ENCODE measurements around the gene NXPH3.
A peak's percentile ranks its signal among the peaks of the same experiment; 100 is the strongest.
"Not testable (repeated sequence)": the region's sequence is repeated elsewhere in the genome, so short reads cannot be mapped to it uniquely, and the experiment has no call there.

Gene NXPH3

DNA sequence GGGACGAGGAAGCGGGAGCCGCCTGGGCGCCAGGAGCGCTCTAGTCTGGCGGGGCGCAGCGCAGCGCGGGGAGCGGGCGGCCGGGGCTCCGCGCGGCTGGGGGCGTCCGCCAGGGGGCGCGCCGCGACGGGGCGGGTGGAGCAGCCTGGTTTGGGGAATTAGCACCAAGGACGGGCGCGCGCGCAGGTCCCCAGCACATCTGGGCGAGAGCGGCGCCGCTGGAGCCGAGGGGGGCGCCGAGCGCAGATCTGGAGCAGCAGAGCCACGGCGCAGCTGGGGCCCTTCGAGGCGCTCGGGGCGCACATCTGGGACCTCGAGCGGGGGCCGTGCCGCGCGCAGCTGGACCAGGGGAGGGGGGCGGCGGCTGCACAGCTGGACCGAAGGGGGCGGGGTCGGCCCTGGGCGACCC, at the start of gene NXPH3:
Gene NXPH3 (plus strand): TSS at position 193 of the 409 bp plus-strand sequence. CDS start 349 bp downstream, outside the sequence.
- DNase-seq (ENCODE audit: low read depth in 2 of 2), result peak; percentile 51 to 65

DNA sequence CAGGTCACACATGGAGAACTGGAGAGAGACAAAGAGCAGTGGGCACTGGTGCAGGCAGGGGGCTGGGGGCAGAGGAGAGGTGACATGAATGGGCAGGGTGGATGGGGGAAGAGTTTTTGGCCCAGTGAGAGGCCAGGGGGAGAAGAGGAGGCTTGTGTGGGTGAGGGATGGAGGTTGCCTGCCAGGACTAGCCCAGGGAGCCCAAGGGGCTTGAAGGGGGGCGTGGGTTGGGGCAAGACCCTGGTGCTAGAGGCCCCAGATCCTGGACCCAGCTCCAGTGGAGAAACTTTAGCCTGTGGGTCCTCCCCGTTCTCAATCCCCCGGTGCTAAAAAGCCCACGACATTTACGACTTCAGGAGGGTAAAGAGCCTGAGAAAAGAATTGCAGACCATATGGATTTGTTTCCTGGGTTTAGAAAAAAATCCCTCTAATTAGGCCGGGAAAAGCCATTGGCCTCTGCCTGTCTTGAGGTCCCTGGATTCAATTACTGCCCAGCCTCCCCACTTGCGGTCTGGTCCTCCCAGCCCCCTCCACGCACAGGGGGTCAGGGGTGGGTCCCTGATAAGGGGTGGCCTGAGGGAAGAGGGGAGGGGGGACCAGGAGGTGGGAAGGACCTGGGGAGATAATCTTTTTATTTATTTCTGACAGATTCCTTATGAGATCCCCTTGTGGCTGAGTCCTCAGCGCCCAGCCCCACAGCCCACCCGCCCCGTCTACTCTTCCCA, 47.6 kb upstream of the NXPH3 start:
- DNase-seq (ENCODE audit: low read depth in 2 of 2), result no peak

DNA sequence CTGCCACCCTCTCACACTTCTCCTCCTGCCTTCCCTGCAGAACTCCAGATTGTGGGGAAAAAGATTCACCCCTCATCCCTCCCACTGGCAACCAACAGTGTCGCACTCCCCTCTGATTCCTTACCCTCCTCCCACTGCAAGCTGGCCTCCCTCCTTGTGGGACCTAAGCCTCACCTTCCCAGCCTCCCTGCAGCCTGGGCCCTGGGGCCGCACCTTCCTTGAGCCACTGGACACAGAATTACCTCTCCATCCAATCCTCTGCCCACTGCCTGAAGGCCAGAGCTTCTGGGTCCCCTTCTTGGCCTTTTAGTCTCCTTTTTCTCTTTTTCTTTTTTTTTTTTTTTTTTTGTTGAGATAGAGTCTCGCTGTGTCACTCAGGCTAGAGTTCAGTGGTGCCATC, 46.7 kb upstream of the NXPH3 start:
- no peak for DNase-seq (ENCODE audit: low read depth in 2 of 2)

- DNase-seq (ENCODE audit: low read depth in 2 of 2), result no peak
Measured at GRCh38 chr17:49530118-49530517, 45.6 kb upstream of the NXPH3 start.

GRCh38 chr17:49543860-49544259, 31.8 kb upstream of the NXPH3 start:
- no peak for DNase-seq (ENCODE audit: low read depth in 2 of 2)

DNA sequence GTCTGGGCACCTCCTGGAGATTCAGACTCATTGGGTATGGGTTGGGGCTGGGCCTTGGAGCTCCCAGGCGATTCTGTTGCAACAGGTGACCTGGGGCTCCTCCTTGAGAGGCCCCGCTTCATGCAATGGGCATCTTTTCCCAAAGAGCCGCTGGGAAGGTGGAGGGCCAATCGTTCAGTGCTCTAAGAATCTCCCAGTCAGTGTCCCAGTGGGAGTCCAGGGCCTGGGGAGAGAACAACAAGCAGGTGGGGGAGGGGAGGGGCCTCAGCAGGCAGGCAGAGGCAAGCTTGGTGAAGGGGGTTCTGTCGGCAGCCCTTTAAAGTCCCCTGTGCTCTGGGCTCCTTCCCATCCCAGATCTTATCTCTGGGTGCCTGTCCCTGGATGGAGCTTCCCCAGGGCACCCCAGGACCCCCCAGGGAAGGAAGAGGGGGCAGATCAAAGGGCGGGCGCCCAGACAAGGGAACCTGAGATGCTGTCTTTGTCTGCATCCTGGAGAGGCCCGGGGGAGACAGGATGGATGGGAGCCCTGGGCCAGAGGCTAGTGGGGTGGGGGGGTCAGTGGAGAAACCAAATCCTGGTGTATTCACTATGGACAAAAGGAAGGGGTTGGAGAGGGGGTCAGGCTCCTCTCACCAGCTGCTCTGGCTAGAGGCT, 30.5 kb upstream of the NXPH3 start:
- no peak for DNase-seq (ENCODE audit: low read depth in 2 of 2)

DNA sequence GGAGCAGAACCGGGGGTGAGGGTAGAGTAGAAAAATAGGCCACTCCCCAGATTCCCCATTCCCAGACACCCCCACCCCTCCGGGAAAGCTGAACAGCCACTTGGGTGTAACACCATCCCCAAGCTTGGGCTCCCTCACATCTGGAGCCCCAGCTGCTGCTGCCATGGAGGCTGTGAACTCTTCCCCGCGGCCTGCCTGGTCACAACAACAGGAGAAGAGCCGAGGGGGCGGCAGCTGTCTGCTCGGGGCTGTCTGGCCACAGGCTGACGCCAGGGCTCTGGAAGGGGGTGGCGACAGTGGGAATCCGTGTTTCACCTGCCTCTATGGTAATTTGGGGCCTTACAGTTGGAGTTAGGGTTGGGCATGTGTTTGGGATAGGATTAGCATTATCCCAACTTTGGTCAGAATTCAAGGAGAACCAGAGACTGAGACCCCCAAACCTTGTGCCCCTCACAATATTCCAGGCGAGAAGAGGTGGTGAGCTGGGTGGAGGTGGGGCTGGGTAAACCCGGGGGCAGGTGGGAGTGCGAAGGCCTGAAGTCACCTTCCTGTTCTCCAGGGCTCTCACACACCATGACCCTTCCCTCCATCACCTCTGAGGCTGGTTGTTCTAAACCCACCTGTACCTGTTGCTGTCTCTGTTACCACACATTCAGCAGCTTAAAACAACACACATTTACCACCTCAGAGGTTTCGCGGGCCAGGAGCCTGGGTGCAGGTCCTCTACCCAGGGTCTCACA, 29.7 kb upstream of the NXPH3 start:
- no peak for DNase-seq (ENCODE audit: low read depth in 2 of 2)

GRCh38 chr17:49546546-49547535, 28.8 kb upstream of the NXPH3 start:
- DNase-seq (ENCODE audit: low read depth in 2 of 2), result no peak

DNA sequence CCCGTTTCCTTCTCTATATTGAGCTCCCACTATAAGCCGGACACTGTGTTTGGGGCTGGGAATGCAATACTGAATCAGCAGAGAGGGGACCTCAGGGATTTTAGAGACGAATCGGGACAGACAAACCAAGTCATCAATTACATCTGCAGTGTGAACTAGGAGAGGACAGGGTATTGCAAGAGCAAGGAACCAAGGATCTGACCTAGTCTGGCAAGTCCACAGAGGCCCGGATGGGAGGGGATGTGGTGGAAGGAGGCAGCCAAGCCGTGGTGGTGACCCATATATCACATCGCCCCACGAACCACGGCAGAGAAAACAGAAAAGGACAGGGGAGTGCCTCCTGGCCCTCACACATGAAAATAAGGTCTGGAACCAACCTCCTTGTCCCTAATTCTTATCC, 28.1 kb upstream of the NXPH3 start:
- no peak for DNase-seq (ENCODE audit: low read depth in 2 of 2)

- no peak for DNase-seq (ENCODE audit: low read depth in 2 of 2)
Measured at GRCh38 chr17:49548051-49548505, 27.6 kb upstream of the NXPH3 start.

- DNase-seq (ENCODE audit: low read depth in 2 of 2), result no peak
Measured at GRCh38 chr17:49548506-49549310, 27.0 kb upstream of the NXPH3 start.

GRCh38 chr17:49549311-49549605, 26.4 kb upstream of the NXPH3 start:
- no peak for DNase-seq (ENCODE audit: low read depth in 2 of 2)

- no peak for DNase-seq (ENCODE audit: low read depth in 2 of 2)
Measured at GRCh38 chr17:49549691-49550678, 25.7 kb upstream of the NXPH3 start.

- not testable (repeated sequence) for DNase-seq (ENCODE audit: low read depth in 2 of 2)
Measured at GRCh38 chr17:49550764-49551163, 24.9 kb upstream of the NXPH3 start.

DNA sequence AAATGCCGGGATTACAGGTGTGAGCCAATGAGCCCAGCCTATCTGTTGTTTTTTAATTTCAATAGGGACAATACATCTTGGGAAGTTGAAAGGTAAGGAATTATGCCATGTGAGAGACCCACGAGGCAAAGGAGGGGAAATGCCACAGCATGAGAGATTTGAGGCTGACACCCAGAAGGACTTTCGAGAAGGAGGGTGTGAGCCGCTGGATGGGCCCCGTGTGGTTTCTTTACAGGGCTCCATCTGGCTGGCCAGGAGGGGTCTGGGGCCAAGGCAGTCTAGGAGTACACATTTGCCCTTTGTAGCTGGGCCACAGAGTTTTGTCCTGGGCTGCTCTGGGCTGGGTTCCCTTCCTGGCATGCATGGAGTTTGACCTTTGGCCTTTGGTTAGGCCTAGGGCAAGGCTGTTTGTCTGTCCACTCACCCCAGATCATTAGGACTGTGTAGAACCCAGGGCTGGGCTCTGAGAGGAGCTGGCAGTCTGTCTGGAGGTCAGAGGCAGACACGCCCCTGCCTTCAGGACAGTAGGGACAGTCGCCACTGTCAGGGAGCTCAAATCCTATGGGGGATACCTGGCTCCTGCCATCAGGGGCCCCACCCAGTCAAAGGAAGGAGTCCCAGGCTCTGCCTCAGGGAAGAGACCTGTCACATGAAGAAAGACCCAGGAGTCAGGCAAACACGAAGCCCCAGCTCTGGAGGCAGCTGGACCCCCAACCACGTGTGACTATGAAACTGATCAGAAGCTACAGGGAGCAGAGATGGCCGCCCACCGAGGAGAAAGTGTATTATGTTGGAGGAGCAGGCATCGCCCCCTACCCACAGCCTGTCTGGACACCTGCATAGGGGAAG, 24.2 kb upstream of the NXPH3 start:
- DNase-seq (ENCODE audit: low read depth in 2 of 2), result no peak

- DNase-seq (ENCODE audit: low read depth in 2 of 2), result no peak
Measured at GRCh38 chr17:49552070-49552751, 23.5 kb upstream of the NXPH3 start.

DNA sequence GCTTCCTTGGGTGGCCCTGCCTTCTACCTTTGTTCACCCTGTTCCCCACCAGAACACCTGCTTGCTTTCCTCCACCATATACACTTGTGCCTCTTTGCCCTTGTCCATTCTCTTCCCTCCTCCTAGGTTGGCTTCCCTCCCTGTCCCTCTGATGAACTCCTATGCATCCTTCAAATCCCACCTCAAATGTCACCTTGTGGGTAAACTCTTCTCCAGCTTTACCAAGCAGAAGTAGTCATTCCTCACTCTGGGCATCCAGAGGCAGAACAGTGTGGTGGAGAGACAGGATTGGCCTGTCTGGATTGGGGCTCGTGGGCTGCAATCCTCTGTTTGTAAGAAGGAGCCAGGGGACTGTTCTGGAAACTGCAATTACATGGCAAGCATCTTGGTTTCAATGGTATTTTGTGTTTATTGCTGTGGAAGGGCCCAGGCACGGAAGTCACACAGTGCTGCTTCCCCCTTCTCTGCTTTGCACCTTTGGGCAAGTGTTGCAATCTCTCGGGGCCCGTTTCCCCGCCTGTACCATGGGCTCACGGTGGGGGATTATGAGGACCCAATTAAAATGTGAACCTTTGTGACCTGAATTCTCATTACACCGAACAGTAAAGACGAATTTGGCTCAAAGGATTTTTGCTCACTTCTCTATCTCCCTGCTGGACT, 21.9 kb upstream of the NXPH3 start:
- no peak for DNase-seq (ENCODE audit: low read depth in 2 of 2)
